GM11168 (cell line): ENCODE results near the gene SDCCAG8.

Source experiments
- in situ Hi-C: fragments of 300-500 bp; cut with MboI; formaldehyde crosslinking; loops from one replicate; pipeline ENCODE4 v1.12.0; 2022; ENCODE audit warnings: low sequenced_read_pairs; ENCODE audit not compliant: unreplicated experiment

The SDCCAG8 gene

GRCh38 chr1:243409284-243409683, 153.4 kb downstream of the SDCCAG8 start:
- in situ Hi-C loops, result no loop called here

GRCh38 chr1:243411472-243411871, 155.6 kb downstream of the SDCCAG8 start:
- in situ Hi-C loops, result no loop called here

GRCh38 chr1:243413431-243414151, 157.8 kb downstream of the SDCCAG8 start:
- in situ Hi-C loops, result no loop called here

- in situ Hi-C loops, result no loop called here
These were observed 158.3 kb downstream of the SDCCAG8 start for GRCh38 chr1:243414152-243414494.

- in situ Hi-C loops, result no loop called here
These were observed 160.0 kb downstream of the SDCCAG8 start for GRCh38 chr1:243415663-243416408.

GRCh38 chr1:243416495-243416894, 160.7 kb downstream of the SDCCAG8 start:
- in situ Hi-C loops, result no loop called here

- in situ Hi-C loops, result no loop called here
These were observed 164.4 kb downstream of the SDCCAG8 start for GRCh38 chr1:243420016-243420945.

GRCh38 chr1:243420946-243421685, 165.3 kb downstream of the SDCCAG8 start:
- in situ Hi-C loops, result no loop called here

- in situ Hi-C loops, result no loop called here
These were observed 165.9 kb downstream of the SDCCAG8 start for GRCh38 chr1:243421784-243422183.

- in situ Hi-C loops, result no loop called here
These were observed 166.5 kb downstream of the SDCCAG8 start for GRCh38 chr1:243422362-243422761.

- in situ Hi-C loops, result no loop called here
These were observed 172.2 kb downstream of the SDCCAG8 start for GRCh38 chr1:243428084-243428483.

GRCh38 chr1:243428617-243429342, 172.9 kb downstream of the SDCCAG8 start:
- in situ Hi-C loops, result no loop called here

GRCh38 chr1:243431591-243431990, 175.8 kb downstream of the SDCCAG8 start:
- in situ Hi-C loops, result no loop called here

GRCh38 chr1:243432136-243432535, 176.3 kb downstream of the SDCCAG8 start:
- in situ Hi-C loops, result no loop called here

- in situ Hi-C loops, result no loop called here
These were observed 178.0 kb downstream of the SDCCAG8 start for GRCh38 chr1:243433737-243434370.

GRCh38 chr1:243434594-243434993, 178.8 kb downstream of the SDCCAG8 start:
- in situ Hi-C loops, result no loop called here

GRCh38 chr1:243435836-243436235, 180.0 kb downstream of the SDCCAG8 start:
- in situ Hi-C loops, result no loop called here

GRCh38 chr1:243438146-243438545, 182.3 kb downstream of the SDCCAG8 start:
- in situ Hi-C loops, result no loop called here

- in situ Hi-C loops, result no loop called here
These were observed 183.0 kb downstream of the SDCCAG8 start for GRCh38 chr1:243438815-243439214.
